Effector memory CD4-positive, alpha-beta T cell (primary cell): Measurements from ENCODE around the gene ATCAY.
"Not testable (repeated sequence)": the region's sequence is repeated elsewhere in the genome, so short reads cannot be mapped to it uniquely, and the experiment has no call there.

Experiments
- DNase-seq, 3 donors: peaks; one replicate each; pipeline ENCODE4 v3.0.0-alpha.2; 2020
- H3K27ac ChIP-seq: 2 replicates; pipeline ENCODE4 v1.7.0; 2013; ENCODE audit warnings: mild to moderate bottlenecking, low read length, moderate library complexity; ENCODE audit not compliant: insufficient read depth, poor library complexity, severe bottlenecking
- H3K27me3 ChIP-seq: replicated peaks from 2 replicates; pipeline ENCODE4 v1.7.0; 2013; ENCODE audit warnings: mild to moderate bottlenecking, low read length; ENCODE audit not compliant: insufficient read depth, control insufficient read depth, poor library complexity, severe bottlenecking
- H3K36me3 ChIP-seq: 2 replicates; pipeline ENCODE4 v1.7.0; 2013; ENCODE audit warnings: mild to moderate bottlenecking, low read length, moderate library complexity; ENCODE audit not compliant: control insufficient read depth, insufficient read depth
- H3K4me1 ChIP-seq: 2 replicates; pipeline ENCODE4 v1.7.0; 2013; ENCODE audit warnings: low read length, mild to moderate bottlenecking; ENCODE audit not compliant: control insufficient read depth, insufficient read depth, poor library complexity, severe bottlenecking
- H3K4me3 ChIP-seq: 2 replicates; pipeline ENCODE4 v1.7.0; 2013; ENCODE audit warnings: low read length, low read depth, mild to moderate bottlenecking; ENCODE audit not compliant: insufficient read depth, poor library complexity, severe bottlenecking
- H3K9me3 ChIP-seq: 2 replicates; pipeline ENCODE4 v1.7.0; 2013; ENCODE audit warnings: mild to moderate bottlenecking, low read length, moderate library complexity; ENCODE audit not compliant: control insufficient read depth

The ATCAY gene

DNA sequence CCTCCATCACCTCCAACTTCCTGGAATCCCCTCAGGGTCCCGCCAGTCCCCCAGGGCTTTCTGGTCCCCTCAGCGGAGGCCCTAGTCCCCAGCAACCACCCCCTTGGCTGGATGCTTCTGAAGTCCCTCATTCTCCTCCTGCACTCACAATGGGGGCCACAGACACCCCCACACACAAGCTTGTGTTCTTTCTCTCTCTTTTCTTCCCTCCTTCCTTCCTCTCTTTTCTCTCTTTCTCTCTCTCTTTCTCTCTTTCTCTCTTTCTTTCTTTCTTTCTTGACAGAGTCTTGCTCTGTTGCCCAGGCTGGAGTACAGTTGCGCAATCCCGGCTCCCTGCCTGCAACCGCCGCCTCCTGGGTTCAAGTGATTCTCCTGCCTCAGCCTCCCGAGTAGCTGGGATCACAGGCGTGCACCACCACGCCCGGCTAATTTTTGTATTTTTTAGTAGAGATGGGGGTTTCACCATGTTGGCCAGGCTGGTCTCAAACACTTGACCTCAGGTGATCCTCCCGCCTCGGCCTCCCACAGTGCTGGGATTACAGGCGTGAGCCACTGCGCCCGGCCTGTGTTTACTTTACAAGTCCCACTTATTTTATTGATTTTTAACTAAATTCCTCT is 66.9 kb downstream of the ATCAY start:
- H3K27me3 ChIP-seq, DNase-seq, H3K9me3 ChIP-seq, H3K27ac ChIP-seq, H3K4me3 ChIP-seq, H3K4me1 ChIP-seq, H3K36me3 ChIP-seq: not testable (repeated sequence)

DNA sequence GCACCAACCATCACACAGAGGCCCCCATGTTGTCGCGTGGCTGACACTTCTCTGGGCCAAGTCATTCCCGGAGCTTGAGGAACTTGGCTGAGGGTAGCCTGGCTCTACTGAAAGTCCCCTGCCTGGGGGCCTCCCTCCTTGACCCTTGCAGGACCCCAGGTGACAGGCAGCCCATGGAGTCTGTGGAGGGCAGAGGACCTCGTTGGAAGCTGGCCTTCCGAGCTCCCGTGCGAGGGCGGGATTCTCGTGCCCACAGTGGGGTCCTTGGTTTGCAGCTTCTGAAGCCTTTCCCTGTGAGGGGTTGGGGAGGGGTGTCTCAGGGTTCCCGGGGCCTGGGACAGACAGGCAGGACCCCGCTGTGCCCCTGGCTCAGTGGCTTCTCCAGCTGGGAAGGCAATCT is 68.8 kb downstream of the ATCAY start:
- no peaks in the 10 kb centered on the region for H3K4me1 ChIP-seq
- H3K4me3 ChIP-seq = no peak overlapping the region
- no peaks in the 10 kb centered on the region for H3K36me3 ChIP-seq
- H3K27me3 ChIP-seq = no peaks in the 10 kb centered on the region
- no peak overlapping the region for H3K27ac ChIP-seq
- DNase-seq = no peak
- no peaks in the 10 kb centered on the region for H3K9me3 ChIP-seq

DNA sequence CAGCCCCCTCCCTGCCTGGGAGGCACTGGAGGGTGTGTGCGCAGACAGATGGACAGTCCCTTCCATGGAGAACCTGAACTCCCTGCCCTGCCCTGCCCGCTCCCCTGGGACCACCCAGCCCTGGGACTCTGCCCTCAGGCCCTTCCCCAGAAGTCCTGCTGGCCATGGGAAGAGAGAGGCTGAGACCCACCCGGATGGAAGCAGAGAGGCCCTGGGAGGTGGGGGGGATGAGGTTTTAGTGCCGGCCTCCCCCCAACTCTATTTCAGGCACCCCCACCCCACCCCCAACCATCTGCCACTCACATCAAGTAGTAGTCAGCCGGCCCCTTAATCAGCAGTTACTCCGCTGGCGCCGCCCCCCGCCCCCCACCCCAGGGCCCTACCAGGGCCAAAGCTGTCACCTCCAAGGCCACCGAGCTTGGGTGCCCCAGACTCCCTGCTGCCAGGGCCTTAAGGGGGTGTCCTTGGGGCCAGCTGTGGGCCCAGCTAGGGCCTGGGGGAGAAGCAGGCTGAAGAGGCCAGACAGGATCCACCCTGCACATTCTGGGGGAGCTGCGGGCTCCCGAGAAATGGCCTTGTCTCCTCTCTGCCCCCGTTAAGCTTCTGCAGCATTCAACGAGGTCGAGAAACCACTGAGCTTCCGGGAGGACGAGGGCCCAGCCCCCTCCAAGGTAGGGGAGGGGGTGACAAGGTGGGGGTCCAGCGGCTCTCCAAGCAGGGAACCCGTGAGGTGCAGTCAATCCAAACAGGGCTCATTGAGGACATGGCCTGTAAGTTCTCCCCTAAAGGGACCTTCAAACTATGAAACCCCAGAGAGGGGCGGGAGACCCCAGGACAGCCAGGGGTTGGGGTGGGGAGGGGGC is 69.7 kb downstream of the ATCAY start:
- Histone ChIP-seq H3K27ac (no peak overlapping the region), H3K4me3 (no peak overlapping the region), H3K27me3 (no peaks in the 10 kb centered on the region), H3K36me3 (no peaks in the 10 kb centered on the region), H3K4me1 (no peaks in the 10 kb centered on the region), H3K9me3 (no peaks in the 10 kb centered on the region)
- DNase-seq = no peak

DNA sequence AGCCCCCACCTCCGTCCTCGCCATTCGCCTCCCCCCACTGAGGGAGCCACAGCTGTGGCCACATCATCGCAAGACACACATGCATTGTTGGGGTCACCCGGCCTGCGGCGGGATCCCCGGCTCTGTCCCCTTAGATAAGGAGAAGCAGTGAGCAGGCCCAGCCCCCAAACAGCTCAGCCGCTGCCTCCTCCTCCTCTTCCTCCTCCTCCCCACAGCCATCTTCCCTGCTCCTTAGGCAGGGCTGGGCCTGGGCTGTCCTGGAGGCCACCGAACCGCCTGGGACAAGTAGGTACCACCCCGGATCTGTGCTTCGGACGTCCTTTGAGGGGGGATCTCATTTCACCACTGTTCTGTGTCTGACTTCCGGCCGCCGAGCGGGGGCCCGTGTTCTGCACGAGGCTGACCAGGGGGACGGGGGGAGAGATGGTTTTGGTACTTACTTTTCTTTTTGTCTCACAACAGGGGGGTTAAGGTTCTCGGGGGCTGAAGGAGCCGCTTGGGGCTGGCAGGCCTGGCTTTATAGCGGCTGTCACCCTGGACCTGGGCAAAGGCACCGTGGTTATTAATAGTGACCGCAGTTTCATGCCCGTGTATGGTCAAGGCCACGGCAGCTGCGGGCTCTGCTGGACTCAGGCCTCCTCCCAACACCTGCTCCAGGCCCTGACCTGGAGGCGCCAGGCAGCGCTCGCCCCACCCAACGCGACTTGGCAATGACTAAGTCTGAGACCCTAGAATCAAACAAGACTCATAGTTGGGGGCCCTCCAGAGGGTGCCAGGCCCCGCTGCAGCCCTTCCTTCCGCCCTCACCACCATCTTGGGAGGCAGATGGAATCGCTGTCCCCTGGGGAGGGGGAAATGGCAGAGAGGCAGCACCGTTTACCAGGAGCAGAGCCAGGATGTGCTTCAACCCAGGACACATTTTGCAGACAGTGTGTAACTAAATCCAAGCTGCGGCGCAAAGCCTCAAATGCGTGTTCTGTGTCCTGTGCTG is 70.7 kb downstream of the ATCAY start:
- H3K9me3 ChIP-seq = no peaks in the 10 kb centered on the region
- no peak for DNase-seq
- no peak overlapping the region for H3K27ac ChIP-seq
- H3K27me3 ChIP-seq = no peaks in the 10 kb centered on the region
- no peak overlapping the region for H3K4me3 ChIP-seq
- no peaks in the 10 kb centered on the region for H3K4me1 ChIP-seq
- H3K36me3 ChIP-seq = no peaks in the 10 kb centered on the region

DNA sequence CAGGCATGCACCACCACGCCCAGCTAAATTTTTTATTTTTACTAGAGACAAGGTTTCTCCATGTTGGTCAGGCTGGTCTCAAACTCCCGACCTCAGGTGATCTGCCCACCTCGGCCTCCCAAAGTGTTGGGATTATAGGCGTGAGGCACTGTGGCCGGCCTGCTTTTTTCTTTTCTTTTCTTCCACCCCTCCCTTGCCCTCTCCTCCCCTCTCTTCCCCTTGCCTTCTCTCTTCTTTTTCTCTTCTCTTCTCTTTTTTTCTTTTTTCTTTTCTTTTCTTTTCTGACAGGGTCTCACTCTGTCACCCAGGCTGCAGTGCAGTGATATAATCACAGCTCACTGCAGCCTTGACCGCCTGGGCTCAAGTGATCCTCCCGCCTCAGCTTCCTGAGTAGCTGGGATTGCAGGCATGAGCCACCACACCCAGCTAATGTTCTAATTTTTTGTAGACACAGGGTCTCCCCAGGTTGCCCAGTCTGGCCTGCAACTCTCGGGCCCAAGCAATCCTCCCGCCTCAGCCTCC is 72.3 kb downstream of the ATCAY start:
- H3K4me1 ChIP-seq, H3K27me3 ChIP-seq, H3K9me3 ChIP-seq, H3K27ac ChIP-seq, DNase-seq, H3K4me3 ChIP-seq, H3K36me3 ChIP-seq: not testable (repeated sequence)

DNA sequence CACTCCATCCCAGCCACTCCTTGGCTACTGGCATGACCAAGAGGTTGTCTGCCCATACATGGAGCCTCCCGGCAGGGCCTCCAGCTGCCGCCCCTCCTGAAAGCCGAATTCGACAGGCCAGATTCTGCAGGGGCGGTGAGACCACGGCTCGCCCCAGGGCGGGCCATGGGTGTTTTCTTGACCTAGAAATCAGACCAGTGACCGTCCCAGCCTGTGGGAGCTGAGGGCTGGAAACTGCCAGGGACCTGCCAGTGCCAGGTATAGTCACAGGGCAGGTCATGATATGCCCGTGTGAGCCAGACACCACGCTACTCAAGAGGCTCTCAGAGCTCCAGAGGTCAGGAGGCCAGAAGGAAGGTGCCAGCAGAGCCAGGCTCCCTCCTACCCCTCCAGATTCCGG is 73.6 kb downstream of the ATCAY start:
- peaks cover 12% of the 10 kb centered on the region for H3K36me3 ChIP-seq
- no peaks in the 10 kb centered on the region for H3K27me3 ChIP-seq
- no peaks in the 10 kb centered on the region for H3K9me3 ChIP-seq
- no peak for DNase-seq
- H3K4me1 ChIP-seq = no peaks in the 10 kb centered on the region
- no peak overlapping the region for H3K27ac ChIP-seq
- no peak overlapping the region for H3K4me3 ChIP-seq

DNA sequence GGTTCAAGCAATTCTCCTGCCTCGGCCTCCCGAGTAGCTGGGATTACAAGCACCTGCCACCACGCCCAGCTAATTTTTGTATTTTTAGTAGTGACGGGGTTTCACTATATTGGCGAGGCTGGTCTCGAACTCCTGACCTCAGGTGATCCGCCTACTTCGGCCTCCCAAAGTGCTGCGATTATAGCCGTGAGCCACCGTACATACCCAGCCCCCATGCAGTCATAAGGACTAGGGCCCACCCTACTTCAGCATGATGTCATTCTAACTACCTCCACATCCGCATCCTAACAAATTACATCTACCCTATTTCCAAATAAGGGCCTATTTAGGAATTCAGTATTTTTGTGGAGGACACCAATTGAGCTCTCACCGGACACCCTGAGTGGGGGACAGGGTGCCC is 74.8 kb downstream of the ATCAY start:
- H3K27me3 ChIP-seq, H3K4me3 ChIP-seq, H3K4me1 ChIP-seq, DNase-seq, H3K27ac ChIP-seq, H3K9me3 ChIP-seq: not testable (repeated sequence)
- H3K36me3 ChIP-seq = peaks cover 23% of the 10 kb centered on the region

DNA sequence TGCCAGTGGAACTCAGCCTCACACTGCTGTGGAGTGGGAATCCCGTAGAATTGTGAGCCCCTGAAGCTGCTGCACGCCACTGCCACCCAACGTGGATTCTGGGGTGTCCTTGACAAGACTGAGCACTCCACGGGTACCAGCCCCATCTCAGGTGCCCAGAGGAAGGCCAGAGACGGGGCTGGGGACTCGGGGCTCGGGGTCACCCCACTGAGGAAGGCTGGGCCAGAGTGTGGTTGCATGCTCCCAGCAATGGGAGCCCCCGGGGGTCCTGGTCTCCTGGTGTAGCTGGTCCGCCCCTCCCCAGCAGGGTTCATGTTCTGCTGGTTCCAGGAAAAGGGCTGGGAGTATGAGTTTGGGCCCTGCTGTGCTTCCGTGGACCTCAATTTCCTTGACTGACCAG is 75.2 kb downstream of the ATCAY start:
- H3K36me3 ChIP-seq = peaks cover 28% of the 10 kb centered on the region
- H3K9me3 ChIP-seq = no peaks in the 10 kb centered on the region
- no peaks in the 10 kb centered on the region for H3K27me3 ChIP-seq
- H3K4me1 ChIP-seq = no peaks in the 10 kb centered on the region
- H3K4me3 ChIP-seq = no peak overlapping the region
- DNase-seq = no peak
- H3K27ac ChIP-seq = no peak overlapping the region

DNA sequence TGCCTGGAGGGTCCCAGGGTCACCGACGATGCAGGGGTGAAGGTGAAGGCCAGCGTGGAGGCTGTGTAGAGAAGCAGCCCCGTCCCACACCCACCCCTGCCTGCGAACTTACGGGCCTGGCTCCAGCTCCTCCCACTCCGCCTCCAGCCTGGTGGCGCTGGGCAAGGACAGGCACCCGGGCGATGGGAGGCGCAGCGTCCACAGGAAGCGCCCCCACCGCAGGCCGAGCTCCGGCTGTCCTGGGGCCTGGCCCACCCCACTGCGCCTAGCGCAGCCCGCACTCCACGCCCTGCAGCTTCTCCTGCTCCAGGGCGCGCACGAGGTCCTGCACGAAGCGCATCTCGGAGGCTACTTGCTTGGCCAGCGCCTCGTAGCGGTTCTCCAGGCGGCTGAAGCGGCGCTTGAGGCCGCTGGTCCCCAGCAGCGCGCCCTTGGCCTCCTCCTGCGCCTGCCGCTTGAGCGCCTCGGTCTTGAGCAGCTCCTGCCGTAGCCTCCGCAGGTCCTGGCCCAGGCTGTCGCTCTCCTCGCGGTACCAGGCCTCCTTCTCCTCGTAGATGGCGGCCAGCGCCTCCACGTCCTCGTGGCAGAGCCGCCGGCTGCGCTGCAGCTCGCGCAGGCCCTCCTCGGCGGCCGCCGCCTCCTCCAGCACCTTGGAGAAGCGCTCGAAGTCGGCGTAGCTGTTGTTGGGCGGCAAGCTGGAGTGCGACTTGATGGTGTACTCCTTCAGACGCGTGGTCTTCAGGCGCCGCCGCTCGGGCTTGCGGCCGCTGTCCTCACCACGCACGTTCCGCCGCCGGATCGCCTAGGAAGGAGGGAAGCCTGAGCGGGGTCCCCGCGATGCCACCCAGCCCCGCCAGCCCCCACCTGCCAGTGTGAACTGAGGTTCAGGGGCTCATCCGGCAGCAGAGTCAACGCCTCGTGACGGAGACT is 78.6 kb downstream of the ATCAY start:
- Histone ChIP-seq H3K36me3 (peaks cover 51% of the 10 kb centered on the region), H3K4me1 (no peaks in the 10 kb centered on the region), H3K9me3 (no peaks in the 10 kb centered on the region), H3K27me3 (no peaks in the 10 kb centered on the region), H3K27ac (no peak overlapping the region), H3K4me3 (no peak overlapping the region)
- no peak for DNase-seq
